ENCODE data around the gene HAX1. TPM values are rescaled to one million over a fixed set of nuclear protein-coding genes. Genes with fewer than 3 reads are reported as not detected.

HAX1 gene
- total RNA-seq, 1 donor, result 141 TPM

DNA sequence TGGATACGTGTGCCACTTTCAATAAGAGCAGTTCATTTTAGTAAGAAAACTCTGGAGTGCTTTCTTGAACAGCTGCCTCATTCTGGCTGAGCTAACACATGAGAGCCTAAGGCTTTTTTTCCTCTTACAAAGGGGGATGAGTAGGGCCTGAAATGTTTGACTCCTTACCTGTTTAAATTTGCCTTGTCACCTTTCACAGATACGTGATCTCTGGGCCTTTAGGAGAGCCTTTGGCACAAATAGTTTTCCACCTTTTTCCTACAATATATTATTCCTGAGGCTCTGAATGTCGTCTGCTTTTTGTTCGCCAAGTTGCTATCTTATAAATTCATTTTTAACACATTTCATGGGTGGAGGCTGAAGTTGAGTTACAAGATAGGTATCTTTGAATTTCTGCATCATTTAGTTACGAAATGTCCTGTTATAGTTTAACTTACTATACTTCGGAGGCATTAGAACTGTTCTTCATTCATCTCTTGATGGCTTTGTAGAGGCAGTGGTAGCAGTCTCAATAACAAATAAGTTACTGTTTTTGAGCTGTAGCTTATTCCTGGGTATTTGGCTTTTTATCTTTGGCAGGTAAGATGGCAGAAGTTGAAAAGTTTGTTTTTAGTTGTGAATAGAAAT is 34.4 kb upstream of the HAX1 start:
- TF ChIP-seq, protein P1, sequence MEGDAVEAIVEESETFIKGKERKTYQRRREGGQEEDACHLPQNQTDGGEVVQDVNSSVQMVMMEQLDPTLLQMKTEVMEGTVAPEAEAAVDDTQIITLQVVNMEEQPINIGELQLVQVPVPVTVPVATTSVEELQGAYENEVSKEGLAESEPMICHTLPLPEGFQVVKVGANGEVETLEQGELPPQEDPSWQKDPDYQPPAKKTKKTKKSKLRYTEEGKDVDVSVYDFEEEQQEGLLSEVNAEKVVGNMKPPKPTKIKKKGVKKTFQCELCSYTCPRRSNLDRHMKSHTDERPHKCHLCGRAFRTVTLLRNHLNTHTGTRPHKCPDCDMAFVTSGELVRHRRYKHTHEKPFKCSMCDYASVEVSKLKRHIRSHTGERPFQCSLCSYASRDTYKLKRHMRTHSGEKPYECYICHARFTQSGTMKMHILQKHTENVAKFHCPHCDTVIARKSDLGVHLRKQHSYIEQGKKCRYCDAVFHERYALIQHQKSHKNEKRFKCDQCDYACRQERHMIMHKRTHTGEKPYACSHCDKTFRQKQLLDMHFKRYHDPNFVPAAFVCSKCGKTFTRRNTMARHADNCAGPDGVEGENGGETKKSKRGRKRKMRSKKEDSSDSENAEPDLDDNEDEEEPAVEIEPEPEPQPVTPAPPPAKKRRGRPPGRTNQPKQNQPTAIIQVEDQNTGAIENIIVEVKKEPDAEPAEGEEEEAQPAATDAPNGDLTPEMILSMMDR (IDR thresholded peaks at IDR 0.05; ENCODE audit: insufficient read depth, low read length), result no peak
- no peak overlapping the region for H3K4me3 ChIP-seq (ENCODE audit: low read depth, low read length)
- no peak for DNase-seq (ENCODE audit: low read depth)

DNA sequence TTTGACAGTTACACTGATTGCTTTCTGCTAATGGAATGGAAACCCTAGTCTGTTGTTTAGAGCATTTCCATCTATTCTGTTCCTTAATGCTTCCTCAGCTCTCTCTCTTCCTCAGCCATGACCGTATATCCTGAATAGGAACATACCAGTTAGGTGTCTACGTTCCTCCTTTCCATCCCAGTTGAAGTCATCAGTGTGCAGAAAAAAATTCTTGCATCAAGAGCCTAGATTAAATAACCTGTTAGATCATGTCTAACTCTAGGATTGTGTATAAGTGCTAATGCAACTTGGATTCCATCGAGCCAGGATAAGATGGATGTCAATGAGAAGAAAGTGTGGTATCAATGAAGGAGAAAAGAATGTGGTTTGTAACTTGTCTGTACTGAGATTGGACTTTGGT is 32.9 kb upstream of the HAX1 start:
- no peak for DNase-seq (ENCODE audit: low read depth)
- H3K4me3 ChIP-seq (ENCODE audit: low read depth, low read length), result no peak overlapping the region
- TF ChIP-seq, protein P1 (IDR thresholded peaks at IDR 0.05; ENCODE audit: insufficient read depth, low read length), result no peak

DNA sequence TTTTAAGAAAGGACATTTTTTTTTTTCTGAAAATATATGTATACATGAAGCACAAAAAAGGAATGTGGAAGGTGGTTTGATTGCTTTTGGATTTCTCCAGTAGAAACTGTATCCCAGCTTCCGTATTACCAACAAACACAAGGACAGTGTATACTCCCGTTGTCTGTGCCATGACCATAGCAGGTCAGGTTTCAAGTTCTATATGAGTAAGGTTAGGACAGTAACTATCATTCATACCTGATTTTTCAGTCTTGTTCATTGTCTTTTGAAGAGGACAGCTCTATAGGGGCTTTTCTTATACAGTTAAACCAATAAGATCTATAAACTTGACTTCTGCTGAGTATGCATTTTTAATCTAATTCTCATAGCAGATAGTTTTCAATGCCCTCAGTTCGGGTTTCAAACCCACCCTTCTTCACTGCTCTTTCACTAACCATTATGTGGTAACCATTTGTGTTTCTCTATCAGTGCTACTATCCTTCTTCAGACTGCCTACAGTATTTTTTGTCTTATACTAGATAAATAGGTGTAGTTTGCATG is 32.1 kb upstream of the HAX1 start:
- no peak for DNase-seq (ENCODE audit: low read depth)
- no peak overlapping the region for H3K4me3 ChIP-seq (ENCODE audit: low read depth, low read length)
- TF ChIP-seq, protein P1 (IDR thresholded peaks at IDR 0.05; ENCODE audit: insufficient read depth, low read length), result no peak

DNA sequence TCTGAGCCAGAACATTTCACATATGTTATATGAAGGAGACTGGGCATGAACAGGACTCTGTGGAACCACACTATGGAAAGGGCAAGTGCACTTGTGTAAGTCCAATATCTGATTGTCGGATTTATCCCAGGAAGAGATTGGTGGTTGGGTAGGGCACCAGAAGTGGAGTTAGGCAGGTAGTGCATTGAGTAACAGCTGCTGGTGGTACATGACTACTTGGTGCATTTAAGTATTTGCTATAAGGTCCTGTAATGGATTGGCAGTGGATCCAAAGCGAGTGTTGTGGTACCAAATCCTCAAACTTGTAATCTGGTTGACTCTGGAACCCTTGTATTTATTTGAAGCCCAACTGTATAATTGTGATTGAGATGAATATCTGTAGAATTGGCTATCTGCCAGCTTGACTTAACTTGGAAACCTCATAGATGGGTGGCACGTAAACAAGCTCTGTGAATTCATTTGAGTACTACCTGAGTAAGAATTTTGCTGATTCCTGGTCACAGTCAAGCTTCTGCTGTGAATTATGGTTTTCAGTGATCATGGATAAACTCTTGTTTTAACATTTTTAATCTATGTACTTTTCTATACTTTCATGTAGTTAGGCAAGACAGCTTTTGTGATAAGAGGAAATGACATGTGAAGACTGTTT is 30.6 kb upstream of the HAX1 start:
- H3K4me3 ChIP-seq (ENCODE audit: low read depth, low read length), result no peak overlapping the region
- TF ChIP-seq, protein P1 (IDR thresholded peaks at IDR 0.05; ENCODE audit: insufficient read depth, low read length), result no peak
- no peak for DNase-seq (ENCODE audit: low read depth)

DNA sequence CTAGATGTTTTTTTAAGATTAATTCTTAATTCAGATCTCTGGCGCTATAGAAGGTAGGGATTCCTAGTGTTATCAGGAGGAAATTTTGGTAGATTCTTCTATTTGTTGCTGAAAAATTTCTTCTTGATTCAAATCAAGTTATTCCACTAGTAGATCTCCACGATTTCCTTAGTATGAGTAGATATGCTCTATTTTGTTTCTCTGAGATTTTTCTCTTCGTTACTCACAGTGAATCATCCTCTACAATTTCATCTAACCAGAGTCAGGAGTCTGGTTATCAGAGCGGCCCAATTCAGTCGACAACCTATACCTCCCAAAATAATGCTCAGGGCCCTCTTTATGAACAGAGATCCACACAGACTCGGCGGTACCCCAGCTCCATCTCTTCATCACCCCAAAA is 18.8 kb upstream of the HAX1 start:
- no peak overlapping the region for H3K4me3 ChIP-seq (ENCODE audit: low read depth, low read length)
- no peak for DNase-seq (ENCODE audit: low read depth)
- TF ChIP-seq, protein P1 (IDR thresholded peaks at IDR 0.05; ENCODE audit: insufficient read depth, low read length), result no peak

DNA sequence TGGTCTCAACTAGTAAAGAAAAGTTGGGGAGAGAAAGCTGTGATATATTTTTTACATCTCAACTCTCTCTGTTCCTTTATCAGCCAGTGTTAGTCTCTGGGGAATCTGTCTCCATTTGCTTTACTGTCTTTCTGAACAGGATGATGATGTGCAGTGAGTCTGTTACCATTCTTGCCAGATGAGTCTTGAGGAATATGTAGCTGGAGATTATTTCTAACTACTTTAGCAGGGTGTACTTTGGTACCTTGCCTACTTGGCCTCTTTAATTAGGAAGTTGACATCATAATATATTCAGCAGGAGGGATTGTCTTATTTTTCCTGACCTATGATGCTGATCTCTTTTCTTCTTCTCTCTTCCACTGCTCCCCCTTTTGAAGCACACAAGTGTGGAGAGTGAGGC is 15.7 kb upstream of the HAX1 start:
- no peak overlapping the region for H3K4me3 ChIP-seq (ENCODE audit: low read depth, low read length)
- no peak for DNase-seq (ENCODE audit: low read depth)
- TF ChIP-seq, protein P1 (IDR thresholded peaks at IDR 0.05; ENCODE audit: insufficient read depth, low read length), result no peak
